ENCODE results near the gene AKAP9.

GRCh38 chr7:92028686-92029085 is 88.0 kb downstream of the AKAP9 start:
- TF ChIP-seq CTCF (IDR thresholded peaks at IDR 0.05; ENCODE audit: low read depth, low read length) (no peak), POLR2A (IDR thresholded peaks at IDR 0.05; ENCODE audit: extremely low read depth, insufficient read length) (no peak), MYC (IDR thresholded peaks at IDR 0.05; ENCODE audit: low read depth, low read length) (no peak), MAX (IDR thresholded peaks at IDR 0.05; ENCODE audit: low read depth, low read length) (no peak)
